Sigmoid colon (tissue), 4 donors: ENCODE measurements around the gene LOXL3.

Experiments used
- POLR2A ChIP-seq, 2 donors: fragments of 450-650 bp; IDR thresholded peaks; one replicate each; pipeline ENCODE4 v1.6.1; 2016; ENCODE audit warnings: antibody characterized with exemption in 2 of 2, mild to moderate bottlenecking in 2 of 2, moderate library complexity in 2 of 2
- POLR2AphosphoS5 ChIP-seq, 4 donors: sonication (generic); formaldehyde crosslinking; IDR thresholded peaks; one replicate each; pipeline ENCODE4 v1.6.1; 2017; ENCODE audit warnings: antibody characterized with exemption in 4 of 4
- TF ChIP-seq, protein P1 (sequence below), 4 experiments: fragments of 450-650 bp in 3 of 4; fragments of 200-600 bp in 1 of 4; IDR thresholded peaks; one replicate each; pipeline ENCODE4 v1.5.1; 2016 to 2019; ENCODE audit warnings: antibody characterized with exemption in 4 of 4, mild to moderate bottlenecking in 3 of 4, moderate library complexity in 2 of 4

- TF ChIP-seq, protein P1, sequence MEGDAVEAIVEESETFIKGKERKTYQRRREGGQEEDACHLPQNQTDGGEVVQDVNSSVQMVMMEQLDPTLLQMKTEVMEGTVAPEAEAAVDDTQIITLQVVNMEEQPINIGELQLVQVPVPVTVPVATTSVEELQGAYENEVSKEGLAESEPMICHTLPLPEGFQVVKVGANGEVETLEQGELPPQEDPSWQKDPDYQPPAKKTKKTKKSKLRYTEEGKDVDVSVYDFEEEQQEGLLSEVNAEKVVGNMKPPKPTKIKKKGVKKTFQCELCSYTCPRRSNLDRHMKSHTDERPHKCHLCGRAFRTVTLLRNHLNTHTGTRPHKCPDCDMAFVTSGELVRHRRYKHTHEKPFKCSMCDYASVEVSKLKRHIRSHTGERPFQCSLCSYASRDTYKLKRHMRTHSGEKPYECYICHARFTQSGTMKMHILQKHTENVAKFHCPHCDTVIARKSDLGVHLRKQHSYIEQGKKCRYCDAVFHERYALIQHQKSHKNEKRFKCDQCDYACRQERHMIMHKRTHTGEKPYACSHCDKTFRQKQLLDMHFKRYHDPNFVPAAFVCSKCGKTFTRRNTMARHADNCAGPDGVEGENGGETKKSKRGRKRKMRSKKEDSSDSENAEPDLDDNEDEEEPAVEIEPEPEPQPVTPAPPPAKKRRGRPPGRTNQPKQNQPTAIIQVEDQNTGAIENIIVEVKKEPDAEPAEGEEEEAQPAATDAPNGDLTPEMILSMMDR (IDR thresholded peaks at IDR 0.05) = no peak
- TF ChIP-seq POLR2AphosphoS5 (IDR thresholded peaks at IDR 0.05) (no peak), POLR2A (IDR thresholded peaks at IDR 0.05) (no peak)
These were observed 8.5 kb upstream of the LOXL3 start for GRCh38 chr2:74562126-74562775.
